Activated CD8-positive, alpha-beta T cell treated with anti-CD3 and anti-CD28 coated beads for 36 hours (primary cell): ENCODE measurements around the gene FMNL1. TPM values are rescaled to one million over a fixed set of nuclear protein-coding genes. Genes with fewer than 3 reads are reported as not detected.
"Not testable (repeated sequence)": the region's sequence is repeated elsewhere in the genome, so short reads cannot be mapped to it uniquely, and the experiment has no call there.

ENCODE experiments used
- ATAC-seq: fragments of 200-7000 bp; cut with Tn5 transposase; one replicate; pipeline ENCODE4 v1.10.0; 2021; ENCODE audit warnings: mild to moderate bottlenecking, moderate library complexity
- CTCF ChIA-PET: fragments of 350-600 bp; sonication (Branson Sonifier 250); formaldehyde crosslinking; loops from one replicate; lab custom pipeline; 2021; ENCODE audit warnings: antibody characterized with exemption; lab: Charles Lee
- POLR2A ChIA-PET: fragments of 350-600 bp; sonication (Branson Sonifier 250); formaldehyde crosslinking; loops from one replicate; lab custom pipeline; 2021; ENCODE audit warnings: antibody characterized with exemption; lab: Charles Lee
- DNase-seq: peaks from one replicate; pipeline ENCODE4 v3.0.0-alpha.2; 2020
- H3K27ac Mint-ChIP-seq: one replicate; pipeline ENCODE4 v1.8.0; 2021; ENCODE audit warnings: mild to moderate bottlenecking, mixed read lengths
- H3K27me3 Mint-ChIP-seq: one replicate; pipeline ENCODE4 v1.8.0; 2021; ENCODE audit warnings: mixed read lengths
- H3K36me3 Mint-ChIP-seq: one replicate; pipeline ENCODE4 v1.8.0; 2021; ENCODE audit warnings: low read depth, mixed read lengths
- H3K4me1 Mint-ChIP-seq: one replicate; pipeline ENCODE4 v1.8.0; 2021; ENCODE audit warnings: low read depth, mixed read lengths
- H3K4me3 Mint-ChIP-seq: one replicate; pipeline ENCODE4 v1.8.0; 2021; ENCODE audit warnings: mild to moderate bottlenecking, moderate library complexity, mixed read lengths
- H3K9me3 Mint-ChIP-seq: one replicate; pipeline ENCODE4 v1.8.0; 2021; ENCODE audit warnings: mixed read lengths
- intact Hi-C: fragments of 100-400 bp; cut with micrococcal nuclease; formaldehyde crosslinking; loops from one replicate; pipeline ENCODE4 v1.10.0; 2022
- total RNA-seq, 2 experiments: library from RNA; stranded (reverse); gene quantifications; one replicate each; pipeline ENCODE4 v1.2.3, GENCODE V29; 2021
- TF ChIP-seq, protein P1 (sequence below): fragments of 200-600 bp; IDR thresholded peaks from one replicate; pipeline ENCODE4 v1.8.0; 2022; ENCODE audit warnings: antibody characterized with exemption, mild to moderate bottlenecking

FMNL1 gene
- total RNA-seq, 2 experiments from 2014 or later = 285 to 298 TPM

DNA sequence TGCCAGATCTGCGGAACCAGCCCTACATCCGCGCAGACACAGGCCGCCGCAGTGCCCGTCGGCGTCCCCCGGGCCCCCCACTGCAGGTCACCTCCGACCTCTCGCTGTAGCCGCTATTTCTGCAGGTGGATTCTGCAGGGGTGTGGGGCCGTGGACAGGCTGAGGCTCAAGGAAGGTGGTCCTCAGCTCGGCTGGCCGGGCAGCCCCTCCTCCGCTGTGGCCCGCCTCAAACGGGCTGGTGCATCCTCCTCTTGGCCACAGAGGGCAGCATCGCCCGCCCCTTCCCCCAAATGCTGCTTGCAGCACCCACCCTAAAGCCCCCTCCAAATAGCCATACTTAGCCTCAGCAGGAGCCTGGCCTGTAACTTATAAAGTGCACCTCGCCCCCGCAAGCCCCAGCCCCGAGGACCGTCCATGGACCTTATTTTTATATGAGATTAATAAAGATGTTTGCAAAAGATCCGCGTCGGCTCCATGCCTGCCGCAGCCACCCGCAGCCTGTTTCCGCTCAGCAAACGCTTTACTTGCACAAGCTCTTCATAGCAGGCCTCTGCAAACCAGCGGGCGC is 25.3 kb downstream of the FMNL1 start:
- Mint-ChIP-seq H3K4me1 (peaks cover 54% of the 10 kb centered on the region), H3K9me3 (no peaks in the 10 kb centered on the region), H3K27me3 (no peaks in the 10 kb centered on the region), H3K36me3 (peaks cover 61% of the 10 kb centered on the region), H3K4me3 (peak overlapping the region; percentile 88), H3K27ac (peak overlapping the region; percentile 91)
- POLR2A ChIA-PET = interaction anchor here (0.7 to 23.2 kb wide), 10 partner anchors 11 to 142 kb away, joined by 3 to 399 read pairs (median 6); partner anchors contain the start of genes FMNL1 and HEXIM1
- TF ChIP-seq, protein P1, sequence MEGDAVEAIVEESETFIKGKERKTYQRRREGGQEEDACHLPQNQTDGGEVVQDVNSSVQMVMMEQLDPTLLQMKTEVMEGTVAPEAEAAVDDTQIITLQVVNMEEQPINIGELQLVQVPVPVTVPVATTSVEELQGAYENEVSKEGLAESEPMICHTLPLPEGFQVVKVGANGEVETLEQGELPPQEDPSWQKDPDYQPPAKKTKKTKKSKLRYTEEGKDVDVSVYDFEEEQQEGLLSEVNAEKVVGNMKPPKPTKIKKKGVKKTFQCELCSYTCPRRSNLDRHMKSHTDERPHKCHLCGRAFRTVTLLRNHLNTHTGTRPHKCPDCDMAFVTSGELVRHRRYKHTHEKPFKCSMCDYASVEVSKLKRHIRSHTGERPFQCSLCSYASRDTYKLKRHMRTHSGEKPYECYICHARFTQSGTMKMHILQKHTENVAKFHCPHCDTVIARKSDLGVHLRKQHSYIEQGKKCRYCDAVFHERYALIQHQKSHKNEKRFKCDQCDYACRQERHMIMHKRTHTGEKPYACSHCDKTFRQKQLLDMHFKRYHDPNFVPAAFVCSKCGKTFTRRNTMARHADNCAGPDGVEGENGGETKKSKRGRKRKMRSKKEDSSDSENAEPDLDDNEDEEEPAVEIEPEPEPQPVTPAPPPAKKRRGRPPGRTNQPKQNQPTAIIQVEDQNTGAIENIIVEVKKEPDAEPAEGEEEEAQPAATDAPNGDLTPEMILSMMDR = peak; percentile 66
- intact Hi-C loops = no loop called here
- DNase-seq (peak; percentile 87), ATAC-seq (no peak)
- CTCF ChIA-PET = interaction anchor here (1.0 to 5.3 kb wide), 11 partner anchors 11 to 111 kb away, joined by 3 to 43 read pairs (median 11); partner anchors contain the start of genes ACBD4 and FMNL1

DNA sequence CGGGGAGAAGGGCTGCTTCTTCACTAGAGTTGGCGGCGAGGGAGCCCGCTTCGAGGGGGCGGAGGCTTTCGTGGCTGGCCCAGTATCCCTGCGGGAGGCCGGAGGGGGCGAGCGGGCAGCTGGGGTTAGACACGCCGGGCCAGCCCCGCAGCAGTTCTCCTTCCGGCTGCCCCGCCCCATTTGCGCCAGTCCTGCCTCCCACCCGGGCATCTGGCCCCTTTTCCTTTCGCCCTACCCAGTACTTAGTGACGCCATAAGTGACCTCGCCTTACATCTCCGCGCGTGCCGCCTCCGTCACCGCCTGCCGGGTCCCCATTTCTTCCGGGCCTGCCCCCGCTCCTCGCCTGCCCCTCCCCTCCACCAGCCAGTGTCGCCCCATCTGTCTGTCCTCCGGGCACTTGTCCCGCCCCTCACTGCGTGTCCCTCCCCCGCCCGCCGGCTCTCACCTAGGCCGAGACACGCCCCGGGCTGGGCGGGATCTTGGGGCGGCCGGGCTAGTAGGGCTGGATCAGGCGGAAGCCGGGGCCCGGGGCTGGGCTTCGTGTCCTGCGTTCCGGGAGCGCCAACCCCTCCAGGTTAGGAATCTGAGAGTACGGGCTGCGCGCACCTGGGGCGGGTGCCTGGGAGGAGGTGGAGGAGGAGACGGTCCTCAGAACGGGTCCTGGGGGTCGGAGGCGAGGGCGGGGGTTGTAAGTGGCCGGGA is 25.9 kb downstream of the FMNL1 start:
- peak overlapping the region; percentile 91 for H3K27ac Mint-ChIP-seq
- DNase-seq (peak; percentile 100), ATAC-seq (peak; percentile 91)
- H3K4me3 Mint-ChIP-seq = peak overlapping the region; percentile 88
- peaks cover 61% of the 10 kb centered on the region for H3K4me1 Mint-ChIP-seq
- no peaks in the 10 kb centered on the region for H3K9me3 Mint-ChIP-seq
- peaks cover 63% of the 10 kb centered on the region for H3K36me3 Mint-ChIP-seq
- no peaks in the 10 kb centered on the region for H3K27me3 Mint-ChIP-seq
- TF ChIP-seq, protein P1 = no peak
- ChIA-PET CTCF (interaction anchor here (0.9 to 5.3 kb wide), 15 partner anchors 11 to 138 kb away, joined by 3 to 43 read pairs (median 6); partner anchors contain the start of genes ACBD4 and FMNL1), POLR2A (interaction anchor here (0.7 to 23.2 kb wide), 10 partner anchors 10 to 141 kb away, joined by 3 to 399 read pairs (median 8); partner anchors contain the start of genes FMNL1 and HEXIM1)
- intact Hi-C loops = no loop called here

DNA sequence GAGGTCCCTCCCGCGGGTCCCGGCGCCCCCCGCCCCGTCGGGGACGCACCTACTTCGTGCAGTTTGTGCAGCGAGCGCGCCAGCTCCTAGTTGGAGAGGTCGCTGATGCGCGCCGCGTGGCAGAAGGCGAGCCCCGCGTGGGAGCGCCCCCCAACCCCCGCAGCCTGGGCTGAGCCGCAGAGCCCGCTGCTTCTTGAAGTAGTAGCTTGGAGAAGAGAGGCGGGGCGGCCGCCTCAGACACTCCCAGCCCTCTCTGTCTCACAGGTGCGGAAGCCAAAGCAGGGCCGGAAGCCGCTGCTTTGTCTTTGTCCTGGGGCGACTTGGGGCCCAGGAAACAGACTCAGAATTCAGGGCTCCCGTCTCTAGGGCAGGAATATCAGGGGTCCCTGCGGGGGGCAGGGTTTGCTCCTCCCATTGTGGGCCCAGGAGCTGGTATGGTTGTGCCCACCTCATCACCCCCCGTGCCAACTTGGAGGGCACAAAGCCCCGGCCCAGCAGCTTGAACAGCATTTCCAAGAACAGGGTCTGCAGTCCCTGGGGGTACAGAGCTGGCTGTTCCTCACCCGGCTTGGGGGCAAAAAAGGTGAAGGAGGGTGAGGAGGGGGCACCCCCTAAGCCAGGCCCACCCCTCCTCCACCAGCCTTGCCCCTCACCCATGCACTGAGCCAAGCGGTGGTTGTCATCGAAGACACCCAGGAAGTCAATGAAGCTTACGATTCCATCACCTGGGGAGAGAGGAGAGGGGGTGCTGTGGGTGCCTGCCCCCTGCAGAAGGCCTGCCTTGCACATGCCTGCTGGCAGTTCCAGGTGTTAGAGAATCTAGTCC is 26.7 kb downstream of the FMNL1 start:
- Mint-ChIP-seq H3K27me3 (no peaks in the 10 kb centered on the region), H3K27ac (peak overlapping the region; percentile 95), H3K4me1 (peaks cover 65% of the 10 kb centered on the region), H3K36me3 (peaks cover 60% of the 10 kb centered on the region), H3K4me3 (peak overlapping the region; percentile 88), H3K9me3 (no peaks in the 10 kb centered on the region)
- ATAC-seq (peak; percentile 72), DNase-seq (peak; percentile 90)
- TF ChIP-seq, protein P1 = no peak
- POLR2A ChIA-PET = interaction anchor here (0.5 to 23.2 kb wide), 18 partner anchors 9 to 140 kb away, joined by 3 to 399 read pairs (median 4); partner anchors contain the start of genes FMNL1 and HEXIM1
- intact Hi-C loops = no loop called here
- CTCF ChIA-PET = interaction anchor here (0.6 to 5.3 kb wide), 15 partner anchors 11 to 137 kb away, joined by 3 to 43 read pairs (median 6); partner anchors contain the start of genes ACBD4 and FMNL1

DNA sequence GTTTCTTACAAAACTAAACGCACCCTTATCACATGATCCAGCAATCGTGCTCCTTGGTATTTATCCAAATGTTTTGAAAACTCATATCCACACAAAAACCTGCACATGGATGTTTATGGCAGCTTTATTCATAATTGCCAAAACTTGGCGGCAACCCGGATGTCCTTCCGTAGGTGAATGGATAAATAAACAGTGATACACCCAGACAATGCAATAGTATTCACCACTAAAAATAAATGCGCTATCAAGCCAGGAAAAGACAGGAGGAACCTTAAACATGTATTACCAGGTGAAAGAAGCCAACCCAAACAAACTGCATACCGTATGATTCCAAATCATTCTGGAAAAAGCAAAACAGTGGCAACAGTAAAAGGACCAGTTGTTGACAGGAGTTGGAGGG is 30.2 kb downstream of the FMNL1 start:
- TF ChIP-seq, protein P1 = no peak
- Mint-ChIP-seq H3K9me3 (no peaks in the 10 kb centered on the region), H3K36me3 (peaks cover 43% of the 10 kb centered on the region), H3K27me3 (no peaks in the 10 kb centered on the region), H3K4me1 (peaks cover 78% of the 10 kb centered on the region), H3K27ac (peak overlapping the region; percentile 80), H3K4me3 (no peak overlapping the region)
- DNase-seq (no peak), ATAC-seq (no peak)
- intact Hi-C loops = no loop called here
- POLR2A ChIA-PET = interaction anchor here (1.6 to 1.9 kb wide), 2 partner anchors 23 to 25 kb away, joined by 3 to 6 read pairs; no protein-coding TSS in a partner anchor
- CTCF ChIA-PET = interaction anchor here (1.0 to 1.7 kb wide), 3 partner anchors 16 to 133 kb away, joined by 4 to 7 read pairs (median 5); no protein-coding TSS in a partner anchor

DNA sequence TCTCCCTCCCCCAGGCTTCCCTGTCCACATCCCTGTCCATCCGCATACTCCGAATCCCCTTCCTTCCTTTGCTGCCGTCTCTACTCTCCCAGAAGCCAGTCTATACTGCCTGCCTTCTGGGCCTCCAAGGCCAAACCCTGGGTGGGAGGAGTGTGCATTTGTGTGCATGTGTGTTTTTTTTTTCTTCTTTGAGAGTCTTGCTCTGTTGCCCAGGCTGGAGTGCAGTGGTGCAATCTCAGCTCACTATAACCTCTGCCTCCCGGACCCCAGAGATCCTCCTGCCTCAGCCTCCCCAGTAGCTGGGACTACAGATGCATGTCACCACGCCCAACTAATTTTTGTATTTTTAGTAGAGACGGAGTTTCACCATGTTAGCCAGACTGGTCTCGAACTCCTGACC is 31.6 kb downstream of the FMNL1 start:
- ATAC-seq, intact Hi-C loops, H3K27me3 Mint-ChIP-seq, H3K4me3 Mint-ChIP-seq, H3K9me3 Mint-ChIP-seq, DNase-seq: not testable (repeated sequence)
- Mint-ChIP-seq H3K36me3 (peaks cover 38% of the 10 kb centered on the region), H3K4me1 (peaks cover 79% of the 10 kb centered on the region), H3K27ac (peak overlapping the region; percentile 80)
- ChIA-PET CTCF (interaction anchor here (1.1 to 5.5 kb wide), 4 partner anchors 24 to 118 kb away, joined by 3 to 25 read pairs (median 14); partner anchors contain the start of gene ACBD4), POLR2A (interaction anchor here (0.6 to 1.9 kb wide), 3 partner anchors 21 to 54 kb away, joined by 3 to 6 read pairs (median 4); no protein-coding TSS in a partner anchor)
